CD4-positive, alpha-beta T cell treated with Interleukin-12 subunit alpha and Interleukin-12 subunit beta, for 1 hour (primary cell): ENCODE results near the gene KCNIP1.

Source experiments
- DNase-seq: peaks from one replicate; pipeline ENCODE4 v3.0.0-alpha.2; 2020

Gene KCNIP1

GRCh38 chr5:170631466-170632195, 127.8 kb downstream of the KCNIP1 start:
- no peak for DNase-seq

- no peak for DNase-seq
These were observed 128.6 kb downstream of the KCNIP1 start for GRCh38 chr5:170632266-170632984.

- DNase-seq = peak; percentile 41
These were observed 129.1 kb downstream of the KCNIP1 start for GRCh38 chr5:170632985-170633234.

GRCh38 chr5:170633235-170634081, 129.6 kb downstream of the KCNIP1 start:
- no peak for DNase-seq

GRCh38 chr5:170634256-170634990, 130.6 kb downstream of the KCNIP1 start:
- no peak for DNase-seq

- no peak for DNase-seq
These were observed 131.9 kb downstream of the KCNIP1 start for GRCh38 chr5:170635706-170636105.

GRCh38 chr5:170636206-170636605, 132.4 kb downstream of the KCNIP1 start:
- no peak for DNase-seq

- DNase-seq = no peak
These were observed 133.1 kb downstream of the KCNIP1 start for GRCh38 chr5:170636801-170637477.

- no peak for DNase-seq
These were observed 134.2 kb downstream of the KCNIP1 start for GRCh38 chr5:170638051-170638450.

- DNase-seq = peak; percentile 43
These were observed 134.8 kb downstream of the KCNIP1 start for GRCh38 chr5:170638454-170639220.

GRCh38 chr5:170639221-170639925, 135.6 kb downstream of the KCNIP1 start:
- DNase-seq = no peak

GRCh38 chr5:170640731-170641588, 137.1 kb downstream of the KCNIP1 start:
- no peak for DNase-seq

GRCh38 chr5:170641589-170642031, 137.8 kb downstream of the KCNIP1 start:
- no peak for DNase-seq

- no peak for DNase-seq
These were observed 138.4 kb downstream of the KCNIP1 start for GRCh38 chr5:170642066-170642735.

- no peak for DNase-seq
These were observed 139.1 kb downstream of the KCNIP1 start for GRCh38 chr5:170642776-170643436.

GRCh38 chr5:170643591-170643990, 139.8 kb downstream of the KCNIP1 start:
- no peak for DNase-seq

- no peak for DNase-seq
These were observed 140.7 kb downstream of the KCNIP1 start for GRCh38 chr5:170644501-170644900.

- no peak for DNase-seq
These were observed 144.7 kb downstream of the KCNIP1 start for GRCh38 chr5:170648541-170648940.

- no peak for DNase-seq
These were observed 147.0 kb downstream of the KCNIP1 start for GRCh38 chr5:170650850-170651249.
